T-helper 22 cell (primary cell): ENCODE measurements around the gene FAM221B.
A peak's percentile ranks its signal among the peaks of the same experiment; 100 is the strongest.

ENCODE experiments used
- DNase-seq: peaks from one replicate; pipeline ENCODE4 v3.0.0-alpha.2; 2020; ENCODE audit warnings: low read depth

FAM221B gene

DNA sequence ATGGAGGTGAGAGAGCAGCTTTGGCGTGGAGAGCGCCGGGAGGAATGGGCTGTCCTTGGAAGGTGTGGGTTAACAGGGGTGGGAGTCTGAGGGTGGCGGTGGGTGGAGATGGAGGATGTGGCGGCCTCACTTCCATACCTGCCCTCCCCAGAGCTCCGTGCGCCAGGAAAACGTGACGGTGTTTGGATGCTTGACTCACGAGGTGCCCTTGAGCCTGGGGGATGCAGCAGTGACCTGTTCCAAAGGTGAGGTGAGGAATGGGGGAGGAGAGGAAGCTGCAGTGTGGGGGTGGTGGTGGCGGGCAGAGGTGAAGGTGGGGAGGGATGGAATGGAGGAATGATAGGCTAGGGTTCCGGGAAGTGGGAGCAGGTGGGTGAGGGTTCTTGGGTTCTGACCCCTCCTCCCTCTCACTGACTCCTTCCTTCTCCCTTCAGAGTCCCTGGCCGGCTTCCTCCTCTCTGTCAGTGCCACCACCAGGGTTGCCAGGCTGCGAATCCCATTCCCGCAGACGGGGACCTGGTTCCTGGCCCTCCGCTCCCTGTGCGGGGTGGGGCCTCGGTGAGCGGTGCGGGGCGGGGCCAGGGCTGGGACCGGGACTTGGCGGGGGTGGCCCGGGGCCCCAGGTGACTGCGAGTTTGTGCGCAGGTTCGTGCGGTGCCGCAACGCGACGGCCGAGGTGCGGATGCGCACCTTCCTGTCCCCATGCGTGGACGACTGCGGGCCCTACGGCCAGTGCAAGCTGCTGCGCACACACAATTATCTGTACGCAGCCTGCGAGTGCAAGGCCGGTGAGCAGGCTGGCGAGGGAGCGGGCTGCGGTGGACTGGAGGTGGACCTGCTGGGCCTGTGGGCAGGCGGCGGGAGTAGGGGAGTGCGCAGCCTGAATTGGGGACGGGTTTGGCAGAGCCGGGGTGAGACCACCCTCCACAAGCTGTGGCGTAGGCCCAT is 17.6 kb upstream of the FAM221B start:
- no peak for DNase-seq

DNA sequence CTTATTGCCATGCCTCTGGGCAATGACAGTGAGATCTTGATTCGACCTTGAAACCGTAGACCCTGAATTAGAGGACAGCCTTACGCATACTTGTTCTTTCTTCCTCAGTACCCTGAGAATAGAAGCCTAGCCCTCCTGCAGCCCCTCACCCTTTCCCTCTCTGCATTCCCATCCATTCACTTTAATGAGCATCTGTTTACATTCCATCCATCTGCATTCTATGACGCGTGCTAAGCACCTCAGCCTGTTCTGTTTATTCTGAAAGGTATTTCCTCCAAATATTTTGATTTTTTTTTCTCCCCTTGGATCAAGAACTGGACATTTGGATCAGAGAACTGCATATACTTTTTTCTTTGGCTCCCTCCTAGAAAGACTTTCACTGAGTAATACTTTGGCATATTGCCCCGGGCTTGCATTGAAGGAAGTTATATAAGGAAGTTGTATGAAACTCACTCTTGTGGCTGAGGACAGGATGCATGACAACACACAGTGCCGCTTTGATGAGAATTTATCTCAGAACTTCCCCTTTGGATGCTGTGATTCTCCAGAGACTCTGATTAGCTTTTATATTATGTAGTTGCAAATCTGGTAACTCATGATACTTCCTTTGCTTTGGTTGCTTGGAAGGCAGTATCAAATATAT is 16.2 kb upstream of the FAM221B start:
- peak; percentile 24 for DNase-seq

DNA sequence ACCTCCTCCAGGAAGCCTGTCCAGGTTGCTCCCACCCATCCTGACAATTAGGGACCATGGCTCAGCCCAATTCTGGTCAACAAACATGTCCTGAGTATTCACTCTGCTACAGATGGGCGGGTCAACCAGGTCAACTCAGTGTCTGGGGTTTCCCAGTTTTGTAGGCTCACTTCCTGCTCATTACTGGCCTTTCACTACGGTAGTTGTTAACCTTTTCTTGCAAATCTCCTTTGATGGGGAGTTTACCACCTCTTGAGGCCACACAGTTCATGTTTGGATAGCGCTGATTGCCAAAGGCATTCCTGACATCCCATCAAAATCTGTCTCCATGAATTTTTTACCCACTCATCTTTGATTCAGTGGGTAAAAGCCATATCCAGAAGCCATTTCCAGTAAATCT is 14.3 kb upstream of the FAM221B start:
- DNase-seq = no peak

DNA sequence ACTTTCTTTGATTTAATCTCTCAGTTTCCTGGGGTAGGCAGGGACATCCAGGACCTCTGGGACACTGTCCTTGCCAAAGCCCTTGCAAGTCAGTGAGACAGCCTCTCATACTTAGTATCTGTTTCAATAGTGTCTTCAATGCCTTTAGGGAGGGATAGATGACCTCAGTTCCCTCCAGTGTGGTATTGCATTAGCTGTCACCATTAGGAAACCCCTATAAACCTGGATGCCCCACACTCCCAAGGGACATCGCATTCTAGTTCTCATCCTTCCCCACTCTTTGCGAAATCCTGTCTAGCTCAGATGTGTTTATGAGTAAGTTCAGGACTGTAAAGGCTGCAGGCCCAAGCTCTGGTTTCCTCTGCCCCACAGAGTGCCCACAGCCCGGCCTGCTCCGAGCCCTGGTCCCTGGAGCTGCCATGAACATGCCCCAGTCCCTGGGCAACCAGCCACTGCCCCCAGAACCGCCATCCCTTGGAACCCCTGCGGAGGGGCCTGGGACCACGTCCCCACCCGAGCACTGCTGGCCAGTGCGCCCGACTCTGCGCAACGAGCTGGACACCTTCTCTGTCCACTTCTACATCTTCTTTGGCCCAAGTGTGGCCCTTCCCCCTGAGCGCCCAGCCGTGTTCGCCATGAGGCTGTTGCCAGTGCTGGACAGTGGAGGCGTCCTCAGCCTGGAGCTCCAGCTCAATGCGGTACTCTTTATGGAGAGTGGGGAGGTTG is 13.7 kb upstream of the FAM221B start:
- DNase-seq = no peak

DNA sequence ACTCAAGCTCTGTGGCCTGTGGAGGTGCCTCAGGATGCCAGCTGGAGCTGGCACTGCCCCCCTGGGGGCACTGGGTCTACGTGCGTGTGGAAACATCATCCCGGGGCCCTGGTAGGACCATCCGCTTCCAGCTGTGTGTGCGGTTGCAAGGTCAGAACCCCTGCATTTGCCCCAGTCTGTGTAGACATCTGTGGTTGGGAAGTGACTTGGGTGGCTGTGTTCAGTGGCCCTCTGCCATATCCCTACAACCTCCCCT is 13.0 kb upstream of the FAM221B start:
- DNase-seq = no peak

DNA sequence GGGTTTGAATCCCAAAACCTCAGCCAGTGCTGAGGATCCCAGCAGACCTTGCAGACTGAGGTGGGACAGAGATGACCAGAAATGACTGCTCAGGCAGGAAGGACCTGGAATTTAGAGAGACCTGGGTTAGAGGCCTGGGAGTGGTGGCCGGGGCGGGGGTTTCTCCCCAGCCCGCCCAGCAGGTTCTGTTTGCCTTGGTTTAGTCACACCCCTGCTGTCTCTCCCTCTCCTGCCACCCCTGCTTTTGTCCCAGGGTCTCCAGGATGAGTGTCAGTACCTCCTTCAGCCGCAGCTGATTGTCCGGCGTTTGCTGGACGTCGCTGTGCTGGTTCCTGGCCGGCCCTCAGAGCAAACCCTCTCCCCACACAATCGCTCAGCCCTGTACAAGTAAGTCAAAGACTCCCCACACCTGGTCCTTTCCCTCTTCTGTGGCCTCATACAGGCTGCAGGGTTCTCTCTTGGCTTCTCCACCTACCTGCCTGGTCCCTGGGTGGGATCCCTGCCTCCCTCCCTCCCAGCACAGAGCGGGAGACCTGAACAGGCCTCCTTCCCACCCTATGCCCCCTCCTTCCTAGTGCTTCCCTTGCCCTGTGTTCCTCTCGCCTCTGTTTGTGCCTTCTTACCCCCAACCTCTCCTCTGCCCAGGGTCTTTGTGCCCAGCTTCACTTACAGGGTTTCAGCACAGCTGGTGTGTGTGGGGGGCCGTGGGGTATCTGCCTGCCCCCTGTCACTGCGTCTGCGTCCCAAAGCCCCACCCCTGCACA is 12.5 kb upstream of the FAM221B start:
- no peak for DNase-seq

DNA sequence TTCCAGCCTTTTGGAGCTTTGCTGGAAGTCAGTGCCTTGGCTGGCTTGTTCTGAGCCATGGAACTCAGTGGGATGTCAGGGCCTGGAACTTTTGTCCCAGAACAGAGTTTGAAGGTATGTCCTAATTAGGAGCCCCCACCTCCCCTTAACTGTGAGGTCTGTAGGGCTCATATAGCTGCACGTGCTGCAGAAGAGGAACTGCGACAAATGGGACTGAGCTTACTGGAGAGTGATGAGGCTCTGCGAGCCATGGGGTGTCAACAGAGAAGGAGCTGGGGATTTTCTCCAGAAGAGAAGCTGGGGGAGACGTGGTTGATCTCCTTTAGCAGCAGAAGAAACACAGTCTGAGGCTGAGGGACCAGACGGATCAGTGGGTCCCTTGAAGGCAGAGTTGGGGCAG is 11.4 kb upstream of the FAM221B start:
- no peak for DNase-seq

DNA sequence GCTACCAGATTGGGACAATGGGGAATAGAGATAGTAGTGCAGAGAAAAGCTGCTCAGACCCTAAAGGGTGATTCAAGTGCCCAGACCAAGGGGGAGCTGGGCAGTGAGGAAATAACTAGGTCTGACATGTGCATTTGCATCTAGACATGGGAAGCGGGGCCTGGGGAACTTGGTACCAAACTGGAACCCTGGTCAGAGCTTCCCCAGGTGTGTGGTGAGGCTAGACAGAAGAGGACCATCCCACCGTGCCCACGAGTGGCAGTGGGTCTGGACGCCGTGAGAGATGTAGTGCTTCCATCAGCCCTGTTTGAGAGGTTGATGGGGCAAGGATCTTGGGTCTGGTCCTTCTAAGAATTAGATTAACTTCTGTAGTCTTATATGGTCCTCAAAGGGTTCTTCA is 8.1 kb upstream of the FAM221B start:
- no peak for DNase-seq

DNA sequence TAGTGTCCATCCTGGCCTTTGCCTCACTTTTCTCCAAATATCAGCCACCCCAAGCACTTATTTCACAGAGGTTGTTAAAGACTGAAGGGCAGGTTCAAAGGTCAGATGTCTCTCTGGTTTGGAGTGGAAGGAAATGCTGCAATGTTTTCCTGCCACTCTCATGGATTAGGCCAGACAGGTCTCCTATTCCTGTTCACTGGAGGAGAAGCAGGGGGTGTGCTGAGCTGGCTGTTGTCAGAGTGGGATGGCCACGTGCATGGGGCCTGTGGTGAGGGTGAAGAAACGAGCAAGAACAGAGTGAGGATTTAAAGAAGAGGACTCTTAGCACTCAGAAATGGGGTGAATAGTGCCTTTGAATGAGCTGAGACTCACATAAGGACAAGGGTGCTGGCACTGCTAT is 7.2 kb upstream of the FAM221B start:
- no peak for DNase-seq

DNA sequence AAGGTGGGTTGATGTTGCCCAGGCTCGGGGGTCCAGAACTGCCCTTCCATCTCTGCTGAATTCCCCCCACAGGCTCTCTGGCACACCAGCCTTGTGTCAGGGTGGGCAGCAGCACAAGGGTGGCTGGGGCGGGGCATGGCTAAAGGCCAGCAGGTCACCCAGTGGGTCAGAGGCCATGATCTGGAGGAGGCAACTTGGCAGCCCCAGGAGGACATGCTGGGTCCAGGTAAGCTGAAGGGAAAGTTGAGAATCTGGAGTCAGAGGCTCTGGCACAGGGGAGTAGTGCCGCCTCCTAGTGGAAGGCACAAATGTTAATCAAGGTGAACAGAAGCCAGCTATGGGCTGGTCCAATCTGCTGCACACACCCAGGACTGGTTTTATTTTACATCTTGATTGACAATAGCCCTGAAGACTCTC is 6.7 kb upstream of the FAM221B start:
- DNase-seq = no peak

DNA sequence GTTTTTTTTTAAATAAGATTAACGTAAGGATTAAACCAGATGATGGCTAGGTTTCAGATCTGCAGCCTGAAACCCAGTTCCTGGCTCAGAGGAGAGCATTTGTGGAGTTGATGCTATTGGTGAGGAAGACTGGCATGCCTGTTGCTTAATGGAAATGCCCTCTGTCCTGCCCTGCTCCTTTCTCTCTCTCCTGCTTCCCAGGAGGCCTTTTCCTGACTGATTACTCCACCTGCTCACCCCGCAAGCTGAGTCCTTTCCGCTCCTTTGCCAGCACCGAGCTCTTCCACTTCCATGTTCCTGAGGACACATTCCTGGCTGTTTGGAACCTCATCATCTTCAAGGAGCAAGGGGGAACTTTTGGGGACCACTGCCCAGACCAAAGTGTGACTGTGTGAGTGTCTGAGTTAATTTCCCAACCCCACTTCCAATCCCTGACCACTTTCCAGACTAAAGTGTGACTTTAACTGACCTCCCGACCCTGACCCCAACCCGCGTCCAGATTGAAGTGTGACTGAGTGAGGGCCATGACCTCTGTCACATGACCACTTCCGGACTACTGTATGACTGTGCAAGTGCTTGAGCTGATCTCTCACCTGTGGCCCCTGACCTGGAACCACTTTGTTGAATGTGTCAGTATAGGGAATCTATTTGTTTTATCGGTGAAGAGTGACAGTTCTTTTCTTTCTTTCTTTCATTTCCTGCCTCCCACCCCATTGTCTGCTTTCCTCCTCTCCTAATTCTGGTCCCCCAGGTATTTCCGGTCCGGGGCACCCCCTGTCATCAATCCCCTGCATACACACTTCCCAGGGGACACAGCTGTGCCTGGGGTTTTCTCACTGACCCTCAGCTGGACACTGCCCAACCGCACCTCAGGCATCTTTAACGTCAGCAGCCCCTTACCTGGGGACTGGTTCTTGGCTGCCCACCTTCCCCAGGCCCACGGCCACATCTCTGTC is 6.0 kb upstream of the FAM221B start:
- DNase-seq = no peak

DNA sequence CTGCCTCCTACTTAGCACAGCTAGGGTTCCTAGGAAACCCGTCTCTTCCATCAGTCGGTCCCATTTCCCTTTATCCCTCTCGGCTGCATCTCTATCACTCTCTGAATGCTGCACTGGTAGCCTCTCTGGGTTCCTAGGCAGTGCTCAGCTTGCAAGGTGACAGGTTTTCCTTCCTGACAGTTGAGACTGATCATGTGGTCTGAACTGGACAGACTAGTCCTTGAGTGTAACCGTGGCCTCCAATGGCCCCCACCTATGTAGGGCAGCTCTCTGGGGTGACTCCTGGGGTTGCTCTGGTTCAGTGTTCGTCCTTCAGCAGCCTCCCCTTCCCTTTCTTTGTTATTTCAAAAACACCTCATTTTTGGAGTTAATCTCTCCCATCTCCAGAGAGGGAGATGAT is 4.3 kb upstream of the FAM221B start:
- DNase-seq = no peak

DNA sequence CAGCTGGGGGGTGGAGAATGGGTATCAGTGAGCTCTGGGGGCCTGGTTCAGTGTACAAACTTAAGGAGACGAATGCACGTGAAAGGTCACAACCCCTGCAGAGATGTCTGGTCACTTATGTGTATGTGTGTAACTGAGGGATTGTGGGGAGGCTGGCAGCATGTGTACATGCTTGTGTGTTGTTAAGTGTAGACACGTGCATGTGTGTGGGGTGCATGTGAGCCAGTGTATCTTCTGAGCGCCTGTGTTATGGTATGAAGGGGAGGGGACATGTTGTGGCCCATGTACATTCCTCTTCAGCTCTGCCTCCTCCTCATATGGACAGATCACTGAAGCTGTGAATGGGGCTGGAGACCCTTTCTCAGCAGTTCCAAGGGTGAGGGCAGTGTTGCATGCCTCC is 2.5 kb upstream of the FAM221B start:
- DNase-seq = no peak

DNA sequence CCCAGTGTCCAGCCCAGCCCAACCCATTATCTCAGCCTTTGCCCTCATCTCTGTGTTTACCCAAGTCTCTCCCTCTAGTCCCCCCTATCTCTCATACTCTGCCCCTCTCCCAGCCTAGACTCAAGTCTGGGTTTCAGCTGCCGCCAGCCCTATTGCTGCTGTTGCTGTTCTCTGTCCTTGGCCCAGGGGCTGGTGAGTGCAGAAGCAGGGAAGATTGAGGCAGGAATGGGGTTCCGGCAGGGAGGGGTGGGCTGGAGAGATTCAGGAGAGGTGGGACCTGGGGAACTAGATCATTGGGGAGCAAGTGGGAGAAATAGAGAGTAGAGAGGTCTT is 1.2 kb upstream of the FAM221B start:
- DNase-seq = no peak

DNA sequence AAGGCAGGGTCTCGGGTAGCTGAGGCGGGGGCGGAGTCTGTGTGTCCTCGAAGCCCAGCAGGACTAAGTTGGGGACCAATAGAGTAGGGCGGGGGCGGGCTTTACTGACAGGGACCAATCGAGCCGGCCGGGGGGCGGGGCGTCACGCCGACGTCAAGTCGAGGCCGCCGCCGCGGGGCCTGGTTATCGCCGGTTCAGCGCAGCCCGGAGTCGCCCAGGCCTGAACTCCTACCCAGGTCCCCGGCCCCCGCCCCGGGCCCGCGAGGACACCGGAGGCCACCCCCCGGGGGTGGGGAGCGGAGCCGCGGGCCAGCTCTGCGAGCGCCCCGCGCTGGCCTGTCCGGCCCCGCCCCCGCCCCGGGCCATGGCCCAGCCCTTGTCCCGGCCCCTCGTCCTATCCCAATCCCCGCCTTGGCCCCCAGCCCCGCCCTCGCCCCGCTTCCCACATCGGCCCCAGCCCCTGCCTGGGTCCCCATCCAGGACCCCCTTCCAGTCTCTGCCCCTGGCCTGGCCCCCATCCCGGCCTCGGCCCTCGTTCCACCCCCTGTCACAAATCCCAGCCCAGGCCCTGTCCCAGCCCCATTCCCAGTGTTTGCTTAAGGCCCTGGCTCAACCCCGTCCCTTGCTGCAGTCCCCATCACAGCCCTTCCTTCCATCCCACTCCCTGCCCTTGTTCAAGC is 692 bp upstream of the FAM221B start, which contains the start of gene TMEM8B:
TMEM8B (plus strand) TSS at position 145 of the 680 bp plus-strand sequence; CDS start at position 365, 220 bp downstream.
- peak; percentile 90 for DNase-seq

DNA sequence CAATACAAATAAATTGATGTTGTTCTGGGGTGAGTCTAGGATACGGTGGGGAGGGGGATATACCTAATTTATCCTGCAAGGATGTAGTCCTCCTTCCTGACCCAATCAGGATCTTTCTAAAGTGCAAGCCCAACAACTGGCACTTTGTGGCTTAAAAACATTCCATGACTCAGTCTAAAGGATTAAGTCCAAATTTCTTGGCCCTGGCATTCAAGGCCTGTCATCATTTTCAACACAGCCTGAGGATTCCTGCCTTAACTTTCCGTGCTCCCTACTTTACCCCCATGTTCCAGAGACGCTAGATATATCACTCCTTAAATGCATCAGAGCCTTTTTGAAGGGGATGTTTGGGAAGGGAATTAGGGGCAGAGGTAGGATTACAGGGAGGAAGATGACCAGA is 1.0 kb downstream of the FAM221B start:
- no peak for DNase-seq

DNA sequence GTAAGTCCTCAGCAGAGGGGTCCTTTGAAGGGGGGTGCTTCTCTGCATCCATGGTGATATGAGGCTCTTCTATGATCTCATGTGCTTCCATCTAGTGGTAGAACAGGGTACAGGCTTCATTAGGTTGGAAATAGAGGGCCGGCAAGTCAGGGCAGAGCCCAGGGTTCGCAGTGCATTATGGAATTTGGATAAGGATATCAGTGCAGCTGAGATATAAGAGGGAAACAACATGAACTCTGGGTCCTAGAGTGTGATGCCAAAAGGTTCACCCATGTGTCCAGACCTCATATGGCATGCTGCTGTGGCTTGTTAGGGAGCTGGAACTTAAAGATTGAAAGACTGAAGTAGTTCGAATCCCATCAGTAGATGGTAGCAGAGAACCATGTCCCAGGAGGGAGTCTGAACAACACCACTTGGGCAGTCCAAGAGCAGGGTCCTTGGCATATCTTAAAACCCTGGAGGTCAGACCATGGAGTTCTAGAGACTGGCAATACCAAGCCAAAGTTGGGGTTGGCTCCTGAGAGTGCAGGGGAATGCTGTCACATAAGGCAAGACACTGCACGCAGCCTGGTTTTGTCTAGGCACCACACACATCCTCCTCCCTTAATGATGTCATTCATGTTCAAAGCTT is 2.3 kb downstream of the FAM221B start:
- DNase-seq = no peak

DNA sequence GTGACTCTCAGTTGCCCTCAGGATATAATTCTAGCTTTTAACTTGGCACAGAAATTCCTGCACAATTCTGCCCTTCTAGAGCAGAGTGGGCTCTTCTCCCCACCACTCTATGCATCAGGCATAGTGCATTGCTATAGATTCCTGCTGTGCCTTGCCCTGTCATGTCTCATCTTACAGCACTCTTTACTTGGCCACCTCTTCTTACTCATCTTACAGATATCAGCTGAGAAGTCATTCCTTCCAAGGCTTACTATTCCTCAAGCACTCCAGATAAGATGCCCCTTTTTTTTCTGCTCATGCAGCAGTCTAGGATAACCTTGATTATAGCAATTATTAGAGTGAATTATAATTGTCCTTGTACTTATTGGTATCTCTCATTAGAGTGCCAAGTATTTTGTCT is 5.6 kb downstream of the FAM221B start:
- no peak for DNase-seq

DNA sequence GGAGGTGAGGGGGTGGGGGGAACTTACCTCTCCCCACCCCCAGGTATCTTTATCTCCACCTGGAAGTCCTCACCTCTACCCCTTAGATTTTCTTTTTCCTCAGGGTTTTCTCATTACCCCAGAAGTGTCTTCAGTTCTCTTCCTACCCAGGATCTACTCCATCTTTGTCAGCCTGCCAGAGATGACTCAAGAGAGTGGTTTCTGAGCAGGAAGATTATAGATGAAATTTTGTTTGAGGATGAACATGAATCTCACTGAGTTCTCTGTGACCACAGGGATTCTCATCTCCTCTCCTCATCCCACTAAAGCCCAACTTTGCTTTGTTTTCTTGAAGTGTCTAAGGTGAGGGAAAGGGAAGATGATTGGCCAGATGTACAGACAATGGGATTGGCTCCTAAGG is 8.5 kb downstream of the FAM221B start:
- no peak for DNase-seq

DNA sequence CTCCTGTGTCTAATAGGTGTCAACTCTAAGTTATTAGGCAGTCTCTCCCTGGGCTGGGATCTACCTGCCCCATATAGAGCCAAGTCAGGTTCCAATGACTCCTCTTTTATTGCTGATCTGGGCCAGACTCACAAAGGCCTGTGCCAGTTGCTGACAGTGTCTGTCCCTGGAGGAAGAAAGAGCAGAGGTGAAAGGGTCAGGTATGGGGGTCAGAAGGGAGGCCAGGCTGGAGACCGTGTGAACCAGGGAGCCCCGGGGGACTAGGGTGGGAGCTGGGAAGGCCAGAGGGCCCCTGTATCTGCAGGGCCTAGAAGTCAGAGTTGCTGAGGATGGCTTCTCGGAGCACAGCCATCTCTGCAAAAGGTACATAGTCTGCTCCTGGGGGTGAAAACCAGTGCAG is 10.2 kb downstream of the FAM221B start:
- DNase-seq = no peak
